ENCODE measurements around the gene SERPINB2. TPM values are rescaled to one million over a fixed set of nuclear protein-coding genes. Genes with fewer than 3 reads are reported as not detected.
"Not testable (repeated sequence)": the region's sequence is repeated elsewhere in the genome, so short reads cannot be mapped to it uniquely, and the experiment has no call there.

The SERPINB2 gene
- total RNA-seq, 1 experiment from 2014 or later = not detected

DNA sequence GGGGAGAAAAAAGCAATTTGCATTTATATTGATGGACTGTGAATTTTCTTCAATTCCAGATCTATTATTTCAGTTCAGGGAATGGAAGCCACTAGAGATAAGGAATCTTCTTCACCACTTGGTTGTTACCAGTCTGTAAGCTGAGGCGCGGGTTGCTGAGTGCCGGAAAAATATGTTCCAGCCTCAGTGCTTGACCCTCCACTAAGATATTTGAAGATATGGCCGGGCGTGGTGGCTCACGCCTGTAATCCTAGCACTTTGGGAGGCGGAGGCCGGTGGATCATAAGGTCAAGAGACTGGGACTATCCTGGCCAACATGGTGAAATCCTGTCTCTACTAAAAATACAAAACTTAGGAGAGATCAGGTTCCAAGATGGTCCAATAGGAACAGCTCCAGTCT, 52.5 kb downstream of the SERPINB2 start:
- no peaks in the 10 kb centered on the region for H3K27me3 ChIP-seq
- DNase-seq = no peak
- H3K36me3 ChIP-seq = no peaks in the 10 kb centered on the region
- H3K4me3 ChIP-seq = no peak overlapping the region
- no peaks in the 10 kb centered on the region for H3K4me1 ChIP-seq
- no peak overlapping the region for H3K27ac ChIP-seq
- no peaks in the 10 kb centered on the region for H3K9me3 ChIP-seq (replicated peaks)

DNA sequence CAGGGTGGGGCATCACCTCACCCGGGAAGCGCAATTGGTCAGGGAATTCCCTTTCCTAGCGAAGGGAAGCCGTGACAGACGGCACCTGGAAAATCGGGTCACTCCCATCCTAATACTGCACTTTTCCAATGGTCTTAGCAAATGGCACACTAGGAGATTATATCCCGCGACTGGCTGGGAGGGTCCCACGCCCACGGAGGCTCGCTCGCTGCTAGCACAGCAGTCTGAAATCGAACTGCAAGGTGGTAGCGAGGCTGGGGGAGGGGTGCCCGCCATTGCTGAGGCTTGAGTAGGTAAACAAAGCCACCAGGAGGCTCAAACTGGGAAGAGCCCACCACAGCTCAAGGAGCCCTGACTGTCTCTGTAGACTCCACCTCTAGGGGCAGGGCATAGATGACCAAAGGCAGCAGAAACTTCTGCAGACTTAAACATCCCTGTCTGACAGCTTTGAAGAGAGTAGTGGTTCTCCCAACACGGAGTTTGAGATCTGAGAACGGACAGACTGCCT, 53.1 kb downstream of the SERPINB2 start:
- H3K4me1 ChIP-seq = not testable (repeated sequence)

DNA sequence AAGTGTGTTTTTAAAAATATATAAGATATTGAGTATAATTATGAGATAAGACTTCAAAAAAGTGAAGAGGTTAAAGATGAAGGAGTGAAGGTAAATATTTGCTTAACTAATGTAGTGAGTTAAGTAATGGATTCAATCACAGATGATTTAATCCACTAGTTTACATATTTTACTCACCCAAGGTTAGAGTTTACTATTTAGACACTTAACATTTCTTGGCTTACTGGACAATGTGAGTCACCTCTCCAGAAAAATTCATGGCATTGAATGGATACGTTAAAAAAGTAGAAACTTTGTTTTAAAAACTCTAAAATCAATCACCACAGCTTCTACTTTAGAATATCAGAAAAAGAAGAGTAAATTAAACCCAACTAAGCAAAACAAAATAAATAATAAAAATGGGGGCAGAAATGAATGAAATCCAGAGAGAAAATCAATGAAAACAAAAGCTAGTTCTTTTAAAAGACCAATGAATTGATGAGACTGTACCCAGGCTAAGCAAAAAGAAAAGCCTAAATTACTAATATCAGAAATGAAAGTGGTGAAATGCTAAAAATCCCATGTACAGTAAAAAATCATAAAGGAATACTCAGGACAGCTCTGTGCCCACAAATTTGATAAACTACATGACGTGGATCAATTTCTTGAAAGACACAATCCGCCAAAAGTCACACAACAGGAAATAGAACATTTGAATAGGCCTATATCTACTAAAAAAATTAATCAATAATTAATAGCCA, 59.7 kb downstream of the SERPINB2 start:
- H3K27me3 ChIP-seq = no peaks in the 10 kb centered on the region
- no peaks in the 10 kb centered on the region for H3K4me1 ChIP-seq
- DNase-seq = no peak
- no peaks in the 10 kb centered on the region for H3K36me3 ChIP-seq
- no peak overlapping the region for H3K27ac ChIP-seq
- H3K9me3 ChIP-seq (replicated peaks) = no peaks in the 10 kb centered on the region
- H3K4me3 ChIP-seq = no peak overlapping the region

More for the DNA sequence above, 53.1 kb downstream of the SERPINB2 start:
- H3K36me3 ChIP-seq; H3K27me3 ChIP-seq; H3K27ac ChIP-seq; H3K9me3 ChIP-seq (replicated peaks); H3K4me3 ChIP-seq; DNase-seq: not testable (repeated sequence)

DNA sequence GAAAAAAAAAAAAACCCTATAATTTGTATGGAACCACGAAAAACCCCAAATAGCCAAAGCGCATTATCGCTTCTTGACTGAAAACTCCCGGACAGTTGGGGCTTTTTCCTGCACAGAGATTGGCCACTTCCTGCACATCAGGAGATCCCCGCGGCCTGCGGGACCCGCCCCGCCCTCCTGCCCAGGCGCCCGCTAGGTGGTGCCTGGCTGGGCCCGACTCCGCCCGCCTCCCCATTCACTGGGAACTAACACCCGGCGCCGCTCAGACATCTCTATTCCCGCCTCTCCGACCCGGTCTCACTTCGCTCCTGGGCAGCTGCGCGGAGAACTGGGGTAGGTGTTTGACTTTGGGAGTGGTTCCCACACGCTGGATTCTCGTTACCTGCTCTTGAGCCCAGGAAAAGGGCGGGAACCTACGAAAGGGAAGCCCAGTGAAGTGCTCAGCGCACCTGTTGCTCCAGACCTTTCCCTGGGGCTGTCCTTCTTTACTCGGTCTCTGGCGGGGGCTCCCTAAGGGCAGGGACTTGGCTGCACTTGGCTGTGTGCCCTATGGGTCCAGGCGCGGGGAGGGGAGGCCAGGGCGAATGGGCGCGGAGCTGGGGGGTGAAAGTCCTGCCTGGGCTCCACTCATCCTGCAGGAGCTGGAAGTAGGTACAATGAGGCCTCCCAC, 61.7 kb downstream of the SERPINB2 start, which contains the start of gene HMSD:
HMSD (plus strand) TSS at position 234 of the 670 bp plus-strand sequence. CDS start 4,155 bp downstream, outside the sequence.
- no peaks in the 10 kb centered on the region for H3K36me3 ChIP-seq
- no peaks in the 10 kb centered on the region for H3K4me1 ChIP-seq
- H3K9me3 ChIP-seq (replicated peaks) = no peaks in the 10 kb centered on the region
- no peak within 1 kb of the TSS for H3K27ac ChIP-seq
- DNase-seq = no peak
- no peak within 1 kb of the TSS for H3K4me3 ChIP-seq
- H3K27me3 ChIP-seq = no peaks in the 10 kb centered on the region

DNA sequence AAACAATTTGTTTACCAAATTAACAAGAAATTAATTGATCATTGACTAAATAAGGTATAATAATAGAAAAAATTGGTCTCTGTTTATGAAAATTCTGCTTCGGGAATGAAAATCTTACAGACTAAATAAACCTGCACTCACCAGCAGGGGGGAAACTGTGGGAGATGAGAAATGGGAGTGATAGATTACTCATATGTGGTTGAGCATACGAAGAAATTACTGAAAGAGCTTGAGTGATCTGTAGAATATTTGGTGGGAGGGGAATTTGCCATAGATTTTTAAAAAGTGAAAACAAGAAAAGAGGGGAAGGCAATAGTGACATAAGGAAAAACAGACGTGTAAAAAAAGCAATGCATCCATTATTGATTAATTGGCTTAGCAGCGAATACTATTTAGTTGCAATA, 63.8 kb downstream of the SERPINB2 start:
- no peaks in the 10 kb centered on the region for H3K27me3 ChIP-seq
- no peaks in the 10 kb centered on the region for H3K4me1 ChIP-seq
- H3K36me3 ChIP-seq = no peaks in the 10 kb centered on the region
- no peaks in the 10 kb centered on the region for H3K9me3 ChIP-seq (replicated peaks)
- H3K27ac ChIP-seq = no peak overlapping the region
- DNase-seq = no peak
- H3K4me3 ChIP-seq = no peak overlapping the region

Other genes with a start within 250 kb of the SERPINB2 start
- gene SERPINB4, start 243.4 kb upstream of the SERPINB2 start, total RNA-seq (2014; rRNA removed; shearing (Covaris generic)) = not detected in 2 replicates
- gene SERPINB3, start 225.8 kb upstream of the SERPINB2 start, total RNA-seq (2014; rRNA removed; shearing (Covaris generic)) = not detected in 2 replicates
- not detected in 2 replicates for gene SERPINB11, start 184.7 kb upstream of the SERPINB2 start, total RNA-seq (2014; rRNA removed; shearing (Covaris generic))
- not detected in 2 replicates for gene SERPINB7, start 112.3 kb upstream of the SERPINB2 start, total RNA-seq (2014; rRNA removed; shearing (Covaris generic))
- gene SERPINB10, start 20.3 kb downstream of the SERPINB2 start, total RNA-seq (2014; rRNA removed; shearing (Covaris generic)) = not detected in 2 replicates
- gene HMSD, start 61.6 kb downstream of the SERPINB2 start, total RNA-seq (2014; rRNA removed; shearing (Covaris generic)) = not detected in 2 replicates
- gene SERPINB8, start 82.4 kb downstream of the SERPINB2 start, total RNA-seq (2014; rRNA removed; shearing (Covaris generic)) = 1.6 and 1.9 TPM in 2 replicates